GM19238 (cell line): ENCODE measurements around the gene LRRTM3.

Experiments
- DNase-seq: peaks from one replicate; pipeline ENCODE4 v3.0.0; 2011; ENCODE audit warnings: low spot score; ENCODE audit not compliant: insufficient read length

Gene LRRTM3

DNA sequence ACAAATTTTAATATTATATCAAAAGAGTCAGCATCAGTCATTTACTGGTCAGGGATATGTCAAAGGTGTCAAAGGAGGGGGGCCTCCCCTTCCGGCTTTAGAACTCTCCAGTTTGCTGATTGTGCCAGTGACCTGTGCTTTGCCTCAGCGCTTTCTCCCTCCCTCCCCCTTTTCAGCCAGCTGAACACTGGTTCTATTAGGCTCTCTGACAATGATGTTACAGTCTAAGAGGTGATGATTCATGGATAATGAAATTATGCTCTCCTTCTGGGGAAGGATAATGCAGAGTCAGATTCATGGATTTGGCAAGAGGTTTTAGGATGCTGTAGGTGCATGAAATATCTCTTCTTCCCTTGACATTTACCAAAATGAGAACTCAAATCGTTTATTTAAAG, 6.1 kb downstream of the LRRTM3 start:
- DNase-seq = no peak

DNA sequence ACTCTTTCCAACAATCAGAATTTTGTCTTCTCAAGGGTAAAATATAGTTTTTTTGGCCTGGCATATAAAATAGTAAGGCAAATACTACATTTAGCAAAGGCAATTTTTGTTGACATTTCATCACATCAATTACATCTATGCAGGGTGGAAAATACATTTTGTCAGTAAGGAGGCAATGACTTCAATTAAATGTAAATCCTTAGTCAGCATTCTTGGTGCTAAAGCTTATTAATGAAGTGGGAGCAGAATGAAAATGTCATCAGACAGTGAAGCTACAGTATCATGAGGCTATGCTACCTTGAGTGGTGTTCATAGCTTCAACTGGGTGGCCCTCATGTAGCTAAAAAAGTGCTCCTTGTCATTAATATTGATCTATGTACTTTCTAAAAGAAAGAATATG, 8.9 kb downstream of the LRRTM3 start:
- no peak for DNase-seq

DNA sequence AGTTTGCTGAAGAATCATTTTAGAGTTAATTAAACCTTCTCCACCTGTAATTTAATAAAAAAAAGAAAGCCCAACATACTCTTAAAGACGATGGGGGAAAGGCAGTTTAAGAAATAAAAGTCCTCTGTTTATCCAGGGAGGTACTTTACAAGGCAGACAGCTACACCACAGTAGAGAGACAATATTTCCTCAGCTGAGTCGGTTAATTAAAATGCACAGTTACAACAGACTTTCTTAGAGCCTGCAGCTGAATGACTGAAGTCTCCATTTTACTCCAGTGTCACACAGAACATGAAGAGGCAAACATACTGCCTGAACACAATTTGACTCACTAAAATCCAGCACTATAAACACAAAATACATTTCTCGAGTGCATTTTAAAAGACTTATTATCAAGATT, 15.1 kb downstream of the LRRTM3 start:
- no peak for DNase-seq

DNA sequence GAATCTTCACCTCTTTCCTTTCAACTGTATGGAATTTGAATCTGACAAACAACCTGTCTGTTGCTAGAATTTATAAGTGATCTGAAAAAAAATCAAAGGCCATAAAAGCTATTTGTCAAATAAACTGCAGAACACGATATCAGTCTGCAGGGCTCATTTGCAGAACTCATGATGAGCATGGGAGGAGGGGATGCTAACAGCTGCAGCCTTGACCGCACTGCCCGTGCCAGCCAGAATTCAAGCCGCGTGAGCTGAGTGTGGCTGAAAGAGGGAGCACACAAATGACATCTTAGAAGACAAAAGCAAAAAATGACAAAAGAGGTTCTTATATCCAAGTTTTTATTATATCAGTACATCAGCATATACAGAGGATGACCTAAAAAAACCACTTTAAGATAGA, 15.7 kb downstream of the LRRTM3 start:
- DNase-seq = no peak

DNA sequence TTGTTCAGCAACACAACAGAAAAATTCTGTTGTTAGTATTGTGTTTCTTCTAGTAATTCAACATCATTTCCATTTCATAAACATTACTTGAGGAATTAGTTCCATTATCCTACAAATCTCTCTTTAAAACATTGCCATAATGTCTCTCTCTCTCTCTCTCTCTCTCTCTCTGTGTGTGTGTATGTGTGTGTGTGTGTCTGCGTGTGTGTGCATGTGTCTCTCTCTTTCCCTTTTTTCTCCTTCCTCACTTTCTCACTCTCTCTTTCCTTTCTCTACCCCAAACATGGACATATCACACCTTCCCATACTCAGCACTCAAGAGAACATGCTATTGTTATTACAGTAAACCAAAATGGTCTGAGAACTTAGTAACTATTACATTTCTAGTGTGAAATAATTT, 16.6 kb downstream of the LRRTM3 start:
- no peak for DNase-seq

DNA sequence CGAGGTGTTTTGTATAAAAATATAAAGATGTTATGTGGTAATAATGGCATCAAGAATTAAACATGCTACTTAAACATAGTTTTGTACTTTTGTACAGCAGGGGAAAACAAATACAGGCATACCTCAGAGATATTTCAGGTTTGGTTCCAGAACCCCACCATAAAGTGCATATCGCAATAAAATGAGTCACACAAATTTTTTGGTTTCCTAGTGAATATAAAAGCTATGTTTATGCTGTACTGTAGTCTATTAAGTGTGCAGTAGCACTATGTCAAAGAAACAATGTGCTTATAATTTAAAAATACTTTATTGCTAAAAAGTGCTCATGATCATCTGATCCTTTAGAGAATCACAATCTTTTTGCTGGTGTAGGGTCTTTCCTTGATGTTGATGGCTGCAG, 17.8 kb downstream of the LRRTM3 start:
- DNase-seq = no peak

DNA sequence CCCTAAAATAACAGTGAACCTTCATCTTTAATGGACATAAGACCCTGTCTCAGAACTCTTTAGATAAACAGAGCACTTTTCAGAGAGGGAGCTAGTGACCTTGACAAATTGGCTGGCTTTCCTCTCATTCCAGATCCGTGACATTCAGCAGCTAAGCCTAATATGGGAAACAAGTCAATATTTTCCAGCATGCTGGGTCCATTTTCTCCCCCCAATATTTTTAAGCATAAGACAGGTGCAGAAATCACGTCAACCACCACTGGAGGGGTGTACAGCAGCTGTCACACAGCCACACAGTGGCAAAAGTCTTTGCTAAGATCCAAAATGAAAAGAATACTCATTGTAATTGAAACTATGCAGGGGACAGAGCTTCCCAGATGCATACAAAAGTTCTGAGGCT, 26.1 kb downstream of the LRRTM3 start:
- DNase-seq = no peak

DNA sequence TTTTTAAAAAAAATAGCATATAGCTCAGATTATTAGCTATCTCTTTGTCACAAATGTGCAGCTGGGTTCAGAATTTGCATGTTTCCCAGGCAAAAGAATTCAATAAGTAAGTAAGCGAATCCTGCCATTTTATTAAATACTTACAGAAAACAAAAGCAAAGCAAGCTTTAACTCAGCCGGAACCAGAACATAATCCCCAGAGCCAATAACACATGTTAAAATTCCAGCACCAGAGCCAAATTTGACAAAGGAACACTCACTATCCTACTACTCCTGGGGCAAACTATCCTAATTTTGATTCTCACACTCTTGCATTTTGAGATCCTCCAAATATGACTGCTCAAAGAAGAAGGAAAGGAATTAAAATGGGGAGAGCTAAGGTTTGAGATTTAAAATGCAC, 32.6 kb downstream of the LRRTM3 start:
- no peak for DNase-seq

DNA sequence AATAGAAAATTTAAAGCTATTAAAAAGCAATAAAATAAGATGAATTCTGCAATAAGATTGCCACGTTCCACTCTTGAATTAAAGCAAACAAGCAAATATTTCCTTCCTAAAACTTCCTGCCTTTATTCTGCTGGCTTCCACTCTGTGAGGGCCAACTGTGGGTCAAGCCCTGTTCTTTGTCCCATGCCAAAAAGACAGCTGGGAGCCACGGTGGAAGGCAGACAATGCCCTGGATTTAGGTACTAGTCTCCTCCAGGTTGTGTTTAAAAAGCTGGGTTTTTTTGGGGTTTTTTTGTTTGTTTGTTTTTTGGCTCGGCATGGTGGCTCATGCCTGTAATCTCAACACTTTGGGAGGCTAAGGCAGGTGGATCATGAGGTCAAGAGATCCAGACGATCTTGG, 39.1 kb downstream of the LRRTM3 start:
- DNase-seq = no peak

DNA sequence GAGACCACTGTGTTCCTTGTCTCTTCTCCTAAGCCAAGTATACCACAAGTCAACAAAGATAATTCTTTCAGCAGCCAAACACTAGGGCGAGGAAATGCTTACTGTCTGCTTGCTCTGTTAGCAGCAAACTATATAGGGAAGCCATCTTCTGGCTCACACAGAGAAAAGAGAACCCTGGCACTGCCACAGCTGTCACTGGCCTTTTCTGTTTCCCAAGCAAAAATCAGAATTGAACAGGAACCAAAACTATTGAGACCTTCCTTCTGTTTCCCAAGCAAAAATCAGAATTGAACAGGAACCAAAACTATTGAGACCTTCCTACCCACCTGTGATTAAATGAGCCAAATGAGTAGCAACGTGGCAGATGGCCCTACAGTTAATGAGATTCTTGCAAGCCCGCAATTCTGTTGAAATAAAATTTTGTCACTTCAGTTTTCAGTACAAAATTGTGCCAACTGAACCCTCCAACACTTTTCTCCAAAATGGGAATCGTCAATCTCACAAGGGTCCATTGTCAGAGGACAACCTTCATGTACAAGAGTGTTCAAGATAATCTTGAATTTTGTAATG, 54.5 kb downstream of the LRRTM3 start:
- no peak for DNase-seq

DNA sequence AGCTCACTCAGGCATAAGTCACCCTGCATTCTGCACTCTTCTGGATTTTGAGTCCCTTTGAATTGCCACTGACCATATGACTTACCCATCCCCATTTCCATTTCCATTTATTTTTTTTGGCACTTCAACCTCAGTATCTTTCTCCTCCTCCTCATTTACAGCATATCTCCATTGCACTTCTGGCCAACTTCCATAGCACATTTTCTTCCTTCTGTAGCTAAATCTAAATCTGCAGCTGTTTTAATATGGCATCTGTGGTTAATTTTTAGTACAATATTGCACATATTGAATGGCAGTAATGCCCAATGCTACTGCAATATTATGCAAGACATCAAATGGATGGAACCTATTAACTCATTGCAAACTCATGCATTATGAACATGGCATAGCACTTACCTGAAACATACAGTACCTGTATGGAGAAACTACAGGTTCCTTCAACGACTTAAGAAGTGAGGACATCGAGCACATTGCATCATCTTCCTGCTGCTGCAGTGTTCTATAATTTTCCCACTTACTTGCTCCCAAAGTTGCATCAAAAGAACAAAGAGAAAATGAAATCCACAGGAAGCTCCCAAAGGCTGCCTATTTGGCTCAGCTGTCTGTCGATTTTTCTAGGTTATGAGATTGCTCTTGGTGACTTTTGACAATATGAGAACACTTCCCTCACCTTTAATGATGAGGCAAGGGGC, 55.7 kb downstream of the LRRTM3 start:
- DNase-seq = no peak

DNA sequence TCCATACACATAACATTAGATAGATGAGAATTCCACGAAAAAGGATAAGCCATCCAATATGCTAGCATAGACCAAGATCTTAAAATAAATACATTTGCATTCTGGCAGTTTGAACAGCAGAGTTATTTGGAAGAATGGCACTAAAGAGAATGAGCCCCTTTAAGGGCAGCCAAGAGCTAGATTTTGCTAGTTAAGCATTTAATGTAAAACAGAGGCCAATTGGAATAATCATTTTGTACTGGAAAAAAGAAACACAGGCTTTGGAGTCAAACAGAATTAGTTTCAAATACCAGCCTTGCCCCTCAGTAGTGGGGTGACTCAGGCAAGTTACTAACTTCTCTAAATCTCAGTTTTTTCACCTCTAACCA, 56.2 kb downstream of the LRRTM3 start:
- no peak for DNase-seq

DNA sequence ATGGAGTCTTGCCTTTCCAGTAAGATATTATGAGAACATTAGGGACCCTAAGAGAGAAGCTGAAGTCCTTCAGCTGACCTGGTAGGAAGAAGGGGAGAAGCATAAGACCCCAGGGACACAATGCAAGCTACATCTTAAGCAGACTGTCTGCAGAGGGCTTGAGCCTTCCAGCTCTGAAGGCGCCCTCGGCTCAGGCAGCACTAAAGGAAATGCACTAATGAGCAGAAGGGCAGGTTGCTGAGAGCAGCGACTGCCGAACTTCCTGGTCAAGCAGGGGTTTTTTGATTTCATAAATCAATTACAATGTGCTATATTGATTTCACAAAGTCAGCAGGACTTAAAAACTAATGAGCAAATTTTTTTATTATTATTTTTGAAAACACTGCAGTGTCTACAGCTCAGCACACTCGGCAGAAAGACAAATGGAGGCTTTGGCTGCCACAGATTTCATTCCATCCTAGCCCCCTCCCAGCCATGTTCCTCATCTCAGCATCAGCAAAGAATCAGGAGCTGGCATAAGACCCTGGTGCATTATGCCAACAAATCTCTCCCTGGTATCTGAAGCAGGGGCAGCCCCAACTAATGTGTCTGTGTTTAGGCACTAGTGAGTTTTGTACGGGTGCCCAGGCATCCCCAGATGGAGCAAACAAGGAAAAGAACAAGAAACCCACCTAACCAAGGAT, 57.1 kb downstream of the LRRTM3 start:
- no peak for DNase-seq

DNA sequence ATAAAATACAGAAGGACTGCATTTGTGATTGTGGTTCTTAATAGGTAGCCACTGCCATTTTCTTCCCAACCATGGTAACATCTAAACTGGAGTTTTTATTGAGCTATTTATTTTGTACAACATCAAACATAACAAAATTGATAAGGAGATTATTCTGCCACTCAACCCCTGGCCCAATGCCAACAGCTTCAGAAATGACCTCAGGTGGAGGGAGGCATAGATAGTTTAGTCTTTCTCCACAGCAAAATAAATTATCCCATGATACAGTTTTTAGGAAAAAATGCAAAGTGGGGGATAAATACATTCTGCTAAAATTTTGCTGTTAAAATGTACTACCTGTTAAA, 57.6 kb downstream of the LRRTM3 start:
- DNase-seq = no peak

DNA sequence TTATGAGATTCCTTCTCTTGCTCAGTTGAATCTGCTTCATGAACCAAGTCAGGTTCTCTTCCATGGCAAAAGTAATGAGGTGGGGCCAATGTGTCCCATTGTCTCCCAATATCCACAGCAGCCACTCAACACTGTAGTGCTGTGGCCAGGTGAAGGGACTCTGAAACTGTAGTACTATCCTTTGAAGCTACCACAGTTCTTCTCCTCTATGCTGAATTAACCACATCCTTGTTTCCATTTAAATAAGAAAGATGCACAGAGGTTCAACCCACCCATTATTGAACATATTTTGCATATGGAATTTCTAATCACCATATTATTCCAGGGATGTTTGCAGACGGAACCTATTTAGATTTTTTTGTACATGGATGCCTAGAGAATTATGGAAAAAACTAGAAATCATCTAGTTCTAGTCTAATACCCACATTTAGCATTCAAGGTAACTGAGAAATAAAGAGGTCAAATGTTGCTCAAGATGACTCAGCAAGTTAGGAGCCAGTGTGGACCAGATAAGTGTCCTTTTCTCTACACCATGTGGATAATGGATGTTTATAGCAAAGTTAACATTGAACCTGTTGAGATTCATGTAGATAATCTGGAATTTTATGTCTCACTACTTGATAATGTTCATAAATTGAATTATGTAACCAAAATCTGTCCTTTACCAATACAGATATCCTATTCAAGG, 64.5 kb downstream of the LRRTM3 start:
- no peak for DNase-seq

DNA sequence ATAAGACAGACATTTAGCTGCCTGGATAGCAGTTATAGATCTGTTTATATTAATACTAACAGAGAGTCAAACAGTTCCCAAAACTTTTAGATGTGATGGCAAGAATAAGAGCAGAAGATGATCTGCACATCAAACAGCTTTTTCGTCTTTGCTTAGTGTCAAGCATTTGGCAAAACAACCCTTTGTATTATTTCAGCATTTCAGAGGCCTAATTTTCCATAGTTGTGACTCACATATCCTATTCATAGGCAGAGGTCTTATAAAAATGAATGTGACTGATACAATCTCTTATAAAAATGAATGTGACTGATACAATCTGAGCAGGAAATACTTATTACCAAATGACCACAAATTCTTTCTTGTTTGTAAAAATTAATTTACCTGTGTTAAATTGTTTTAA, 71.2 kb downstream of the LRRTM3 start:
- DNase-seq = no peak

DNA sequence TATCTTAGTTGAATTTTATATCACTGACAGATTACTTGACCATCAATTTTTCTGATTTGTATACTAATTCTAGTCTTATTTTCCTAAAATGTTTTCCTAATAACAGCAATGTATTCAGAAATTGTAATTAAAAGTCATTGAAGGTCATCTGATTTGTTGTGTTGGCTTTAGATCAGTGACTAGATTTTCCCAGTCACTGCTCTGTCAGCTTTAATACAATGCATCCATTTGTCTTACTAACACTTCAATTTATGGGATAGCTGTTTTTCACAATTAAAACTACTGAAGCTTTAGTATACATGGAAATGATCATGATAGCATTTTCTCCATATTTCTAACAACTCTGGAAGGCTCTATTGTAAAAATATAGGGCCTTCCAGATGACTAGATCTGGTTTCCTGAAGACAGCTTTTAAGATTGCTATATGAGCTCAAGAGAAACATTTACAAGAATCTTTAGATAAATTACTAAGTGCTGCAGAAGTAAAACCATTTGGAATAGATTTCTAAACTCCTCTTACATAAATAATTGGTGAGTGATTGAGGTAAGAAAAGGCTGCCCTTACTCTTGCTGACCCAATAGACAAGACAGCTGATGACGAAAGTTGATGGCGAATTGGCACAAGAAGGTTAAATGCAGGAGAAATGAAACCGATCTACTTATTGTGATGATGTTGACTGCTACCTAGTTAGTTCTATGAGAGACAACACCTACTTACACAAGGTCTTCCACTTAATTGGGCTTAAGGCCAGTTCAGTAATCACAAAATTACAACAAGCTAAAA, 74.1 kb downstream of the LRRTM3 start:
- DNase-seq = no peak

DNA sequence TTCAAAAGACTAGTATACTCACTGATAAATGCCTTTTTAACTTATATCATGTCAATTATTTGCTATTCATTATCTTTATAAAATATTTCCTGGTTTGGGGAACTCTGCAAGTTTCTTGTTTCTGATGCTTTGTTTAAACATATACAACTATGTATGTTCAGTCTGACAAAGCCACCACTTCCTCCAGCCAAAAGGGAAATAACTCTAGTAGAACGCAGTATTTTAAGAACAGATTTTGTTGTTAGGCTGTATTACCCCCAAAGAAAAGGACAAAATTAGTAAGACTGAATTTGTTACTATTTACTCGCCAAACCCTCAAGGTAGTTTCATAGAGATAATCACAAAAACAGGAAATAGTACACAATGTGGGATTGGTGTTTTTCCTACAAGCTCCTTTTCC, 78.9 kb downstream of the LRRTM3 start:
- no peak for DNase-seq

DNA sequence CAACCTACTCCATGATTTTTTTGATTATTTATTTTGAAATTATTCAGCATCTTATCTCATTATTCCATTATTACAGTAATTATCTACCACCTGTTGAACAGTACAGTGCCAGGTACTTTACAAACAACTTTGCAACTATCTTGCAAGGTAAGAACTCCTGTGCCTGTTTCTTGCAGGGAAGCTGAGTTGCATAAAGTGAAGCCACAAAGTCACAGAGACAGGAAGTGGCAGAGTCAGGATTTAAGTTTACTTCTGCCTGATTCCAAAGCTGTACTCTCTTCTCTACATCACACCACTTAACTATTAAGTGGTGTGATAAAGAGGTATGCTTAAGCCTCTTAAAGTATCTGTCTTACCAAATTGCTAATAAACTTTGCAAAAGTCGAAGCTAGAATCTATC, 80.1 kb downstream of the LRRTM3 start:
- DNase-seq = no peak

DNA sequence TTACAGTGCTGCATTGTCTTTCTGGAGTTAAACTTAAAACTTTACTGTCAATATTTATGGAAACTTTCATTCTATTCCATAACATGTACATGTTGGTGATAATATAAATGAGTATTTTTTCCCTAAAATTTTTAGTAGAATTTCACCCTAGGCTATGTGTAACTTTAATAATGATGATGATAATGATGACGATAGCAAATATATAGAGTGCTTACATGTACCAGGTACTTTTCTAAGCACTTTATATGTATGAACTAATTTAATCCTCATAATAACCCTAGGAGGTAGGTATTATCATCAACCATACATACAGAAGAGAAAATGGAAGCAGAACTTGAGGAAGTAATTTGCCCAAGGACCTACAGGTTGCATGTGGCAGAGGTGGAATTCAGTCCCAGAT, 85.6 kb downstream of the LRRTM3 start:
- DNase-seq = no peak

DNA sequence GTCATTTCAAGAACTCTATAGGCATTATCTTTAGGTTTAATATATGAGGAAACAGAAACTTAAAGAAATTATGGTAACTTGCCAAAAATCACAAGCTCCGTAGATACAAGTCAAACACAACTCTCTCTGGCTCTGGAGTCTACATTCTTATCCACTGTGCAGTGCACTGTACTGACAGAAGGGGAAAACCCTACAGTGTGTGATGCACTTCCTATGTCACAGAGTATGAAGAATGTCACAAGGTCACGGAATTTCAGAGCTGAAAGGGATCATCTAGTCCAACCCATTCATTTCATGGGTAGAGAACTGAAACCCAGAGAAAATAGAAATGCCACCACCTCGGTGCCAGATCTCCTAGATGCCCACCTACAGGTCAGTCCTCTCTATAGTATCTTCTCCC, 86.1 kb downstream of the LRRTM3 start:
- no peak for DNase-seq

DNA sequence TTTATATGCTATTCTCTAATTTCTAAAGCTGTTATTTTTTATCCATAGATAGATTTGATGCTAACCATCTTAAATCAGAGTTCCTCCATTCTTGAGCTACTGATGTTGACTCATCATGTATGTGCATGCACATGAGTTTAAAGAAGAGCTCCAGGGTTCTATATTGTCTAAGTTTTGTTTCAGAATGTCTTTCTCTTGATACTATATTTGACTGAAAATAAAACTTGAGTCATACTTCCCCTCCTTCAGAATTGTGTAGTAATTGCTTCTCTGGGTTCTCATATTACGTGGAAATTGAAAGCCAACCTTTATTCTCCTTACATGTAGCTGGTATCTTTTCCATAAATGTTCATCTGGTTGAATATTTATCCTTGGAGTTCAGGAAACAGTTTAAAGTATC, 89.4 kb downstream of the LRRTM3 start:
- no peak for DNase-seq
